SK-N-SH (cell line): Measurements from ENCODE around the gene SCAANT1. TPM values are rescaled to one million over a fixed set of nuclear protein-coding genes. Genes with fewer than 3 reads are reported as not detected.

Experiments used
- CTCF ChIA-PET: fragments of 300-600, 350-600 bp; formaldehyde crosslinking; extraction: SDS; loops from one replicate; lab custom pipeline; 2021; lab: Yijun Ruan, JAX
- POLR2A ChIA-PET: fragments of 350-600 bp; sonication (Branson Sonifier 250); formaldehyde crosslinking; extraction: SDS; loops from one replicate; lab custom pipeline; 2020; ENCODE audit warnings: antibody characterized with exemption, inconsistent platforms; lab: Yijun Ruan, JAX
- DNase-seq: peaks from one replicate; pipeline ENCODE4 v3.0.0; 2012
- H2AFZ ChIP-seq: fragments of 200-600 bp; sonication (generic); 2 replicates; pipeline ENCODE4 v1.8.1; 2016; ENCODE audit warnings: antibody characterized with exemption, mild to moderate bottlenecking, low read depth
- H3F3A ChIP-seq: fragments of 200-600 bp; sonication (generic); replicated peaks from 2 replicates; pipeline ENCODE3; 2016; ENCODE audit warnings: antibody characterized with exemption, mild to moderate bottlenecking; ENCODE audit not compliant: insufficient read depth
- H3K27ac ChIP-seq, 2 experiments: fragments of 200-500 bp in 1 of 2; fragments of 200-600 bp in 1 of 2; sonication (Bioruptor generic) in 1 of 2; sonication (generic), shearing (Covaris generic) in 1 of 2; 2 replicates each; pipeline versions ENCODE4 v1.5.1 to v1.6.1; 2014 to 2016; ENCODE audit warnings: low read depth in 2 of 2, inconsistent platforms in 1 of 2, low read length in 1 of 2, mild to moderate bottlenecking in 1 of 2, mixed read lengths in 1 of 2
- H3K27me3 ChIP-seq: fragments of 200-600 bp; sonication (generic), shearing (Covaris generic); 2 replicates; pipeline ENCODE4 v1.6.1; 2016; ENCODE audit warnings: mixed run types; ENCODE audit not compliant: insufficient read depth
- H3K36me3 ChIP-seq, 2 experiments: fragments of 200-500 bp in 1 of 2; fragments of 200-600 bp in 1 of 2; sonication (Bioruptor generic) in 1 of 2; sonication (generic) in 1 of 2; replicated peaks in 1 of 2; 2 replicates each; pipeline versions ENCODE3 to v1.5.1; 2014 to 2016; ENCODE audit warnings: low read length in 1 of 2, mild to moderate bottlenecking in 1 of 2; ENCODE audit not compliant: insufficient read depth in 2 of 2, control insufficient read depth in 1 of 2
- H3K4me1 ChIP-seq, 2 experiments: fragments of 200-500 bp in 1 of 2; fragments of 200-600 bp in 1 of 2; sonication (Bioruptor generic) in 1 of 2; sonication (generic), shearing (Covaris generic) in 1 of 2; 2 replicates each; pipeline versions ENCODE4 v1.5.1 to v1.6.1; 2014 to 2016; ENCODE audit warnings: low read depth in 1 of 2, low read length in 1 of 2, mixed run types in 1 of 2; ENCODE audit not compliant: insufficient read depth in 2 of 2, control insufficient read depth in 1 of 2
- H3K4me2 ChIP-seq: fragments of 200-600 bp; sonication (generic), shearing (Covaris generic); 2 replicates; pipeline ENCODE4 v1.6.1; 2017; ENCODE audit warnings: mixed run types
- H3K4me3 ChIP-seq, 2 experiments: fragments of 200-500 bp in 1 of 2; fragments of 200-600 bp in 1 of 2; sonication (Bioruptor generic) in 1 of 2; sonication (generic), shearing (Covaris generic) in 1 of 2; 2 replicates each; pipeline versions ENCODE4 v1.5.1 to v1.8.1; 2014 to 2016; ENCODE audit warnings: low read depth in 2 of 2, inconsistent platforms in 1 of 2, low read length in 1 of 2, mild to moderate bottlenecking in 1 of 2, mixed read lengths in 1 of 2, moderate library complexity in 1 of 2
- H3K79me2 ChIP-seq: fragments of 200-600 bp; sonication (generic); 2 replicates; pipeline ENCODE4 v1.8.1; 2017; ENCODE audit warnings: mild to moderate bottlenecking; ENCODE audit not compliant: insufficient read depth
- H3K9ac ChIP-seq: fragments of 200-600 bp; sonication (generic); 2 replicates; pipeline ENCODE4 v1.6.1; 2017; ENCODE audit warnings: mixed run types
- H3K9me2 ChIP-seq: fragments of 200-600 bp; sonication (generic); 2 replicates; pipeline ENCODE4 v1.6.1; 2017; ENCODE audit warnings: mixed run types
- H3K9me3 ChIP-seq: fragments of 200-600 bp; sonication (generic); 2 replicates; pipeline ENCODE4 v1.6.1; 2017; ENCODE audit warnings: mixed run types, mild to moderate bottlenecking, moderate library complexity
- H4K20me1 ChIP-seq: fragments of 200-600 bp; sonication (generic); 2 replicates; pipeline ENCODE4 v1.6.1; 2017; ENCODE audit warnings: mild to moderate bottlenecking, mixed run types; ENCODE audit not compliant: insufficient read depth
- CHD2 ChIP-seq: fragments of 150-350 bp; IDR thresholded peaks from 2 replicates; pipeline ENCODE4 v1.6.1; 2018; ENCODE audit warnings: low read length; ENCODE audit not compliant: partially characterized antibody
- ELF1 ChIP-seq: IDR thresholded peaks from 2 replicates; pipeline ENCODE4 v1.4.0; 2012
- EP300 ChIP-seq, 2 experiments: IDR thresholded peaks; 2 replicates each; pipeline versions ENCODE4 v1.4.0 to v1.6.1; 2012; ENCODE audit warnings: borderline replicate concordance in 1 of 2, low read depth in 1 of 2, low read length in 1 of 2
- FOXJ3 ChIP-seq: sonication (generic); formaldehyde crosslinking; IDR thresholded peaks from 2 replicates; pipeline ENCODE4 v1.5.1; 2020; ENCODE audit warnings: mild to moderate bottlenecking, missing genetic modification reagents
- JUND ChIP-seq: IDR thresholded peaks from 2 replicates; pipeline ENCODE4 v1.4.0; 2012
- MXI1 ChIP-seq: IDR thresholded peaks from 2 replicates; pipeline ENCODE4 v1.6.1; 2012; ENCODE audit warnings: mild to moderate bottlenecking, low read depth, low read length, improper control_type of control experiment
- NFIC ChIP-seq: IDR thresholded peaks from 2 replicates; pipeline ENCODE4 v1.4.0; 2012; ENCODE audit warnings: borderline replicate concordance
- POLR2AphosphoS5 ChIP-seq: IDR thresholded peaks from 2 replicates; pipeline ENCODE4 v1.6.1; 2012; ENCODE audit warnings: low read depth, low read length
- RAD21 ChIP-seq: IDR thresholded peaks from 2 replicates; pipeline ENCODE4 v1.6.1; 2012; ENCODE audit warnings: mild to moderate bottlenecking, low read length
- RCOR1 ChIP-seq: fragments of 150-350 bp; IDR thresholded peaks from 2 replicates; pipeline ENCODE4 v1.6.1; 2017; ENCODE audit warnings: antibody characterized with exemption, low read length
- RXRA ChIP-seq: IDR thresholded peaks from 2 replicates; pipeline ENCODE4 v1.4.0; 2012; ENCODE audit warnings: low read depth, mild to moderate bottlenecking, borderline replicate concordance
- TCF12 ChIP-seq: IDR thresholded peaks from 2 replicates; pipeline ENCODE4 v1.4.0; 2012
- ZBTB33 ChIP-seq: IDR thresholded peaks from 2 replicates; pipeline ENCODE4 v1.4.0; 2012; ENCODE audit warnings: low read depth, borderline replicate concordance
- WGBS: methylation state at CpG from one replicate; pipeline ENCODE4 v1.1.6; 2017; ENCODE audit warnings: low lambda C conversion rate; 5-methylcytosine and 5-hydroxymethylcytosine counted together
- polyA plus RNA-seq, 3 experiments: library from polyadenylated mRNA; depleted of rRNA; stranded (reverse); fragments of >200 nt; gene quantifications; 2 replicates each; pipeline ENCODE4 v1.2.3, GENCODE V29; 2012
- TF ChIP-seq, protein P1 (sequence below): IDR thresholded peaks from 2 replicates; pipeline ENCODE4 v1.6.1; 2012; ENCODE audit warnings: mild to moderate bottlenecking, low read depth, low read length, moderate library complexity

The SCAANT1 gene
- polyA plus RNA-seq, 1 of the 3 experiments (the other 2 are of a cell fraction), result not detected

GRCh38 chr3:63886858-63887257, 25.3 kb downstream of the SCAANT1 start:
- H3K4me1 ChIP-seq, result no peaks in the 10 kb centered on the region; a peak in 1 of 4 replicates
- H3K4me3 ChIP-seq, result no peak overlapping the region
- H3K36me3 ChIP-seq, result peaks cover 0 to 14% of the 10 kb centered on the region in 2 experiments
- TF ChIP-seq ELF1, result no peak
- TF ChIP-seq RCOR1, result no peak
- no peak for TF ChIP-seq ZBTB33
- TF ChIP-seq RXRA, result no peak
- no peak for TF ChIP-seq TCF12
- no peak for TF ChIP-seq JUND
- no peak for TF ChIP-seq EP300 (IDR thresholded peaks at IDR 0.05; ENCODE audit: borderline replicate concordance in 1 of 2, low read depth in 1 of 2, low read length in 1 of 2)
- no peak for TF ChIP-seq CHD2
- TF ChIP-seq FOXJ3, result no peak
- TF ChIP-seq, protein P1, sequence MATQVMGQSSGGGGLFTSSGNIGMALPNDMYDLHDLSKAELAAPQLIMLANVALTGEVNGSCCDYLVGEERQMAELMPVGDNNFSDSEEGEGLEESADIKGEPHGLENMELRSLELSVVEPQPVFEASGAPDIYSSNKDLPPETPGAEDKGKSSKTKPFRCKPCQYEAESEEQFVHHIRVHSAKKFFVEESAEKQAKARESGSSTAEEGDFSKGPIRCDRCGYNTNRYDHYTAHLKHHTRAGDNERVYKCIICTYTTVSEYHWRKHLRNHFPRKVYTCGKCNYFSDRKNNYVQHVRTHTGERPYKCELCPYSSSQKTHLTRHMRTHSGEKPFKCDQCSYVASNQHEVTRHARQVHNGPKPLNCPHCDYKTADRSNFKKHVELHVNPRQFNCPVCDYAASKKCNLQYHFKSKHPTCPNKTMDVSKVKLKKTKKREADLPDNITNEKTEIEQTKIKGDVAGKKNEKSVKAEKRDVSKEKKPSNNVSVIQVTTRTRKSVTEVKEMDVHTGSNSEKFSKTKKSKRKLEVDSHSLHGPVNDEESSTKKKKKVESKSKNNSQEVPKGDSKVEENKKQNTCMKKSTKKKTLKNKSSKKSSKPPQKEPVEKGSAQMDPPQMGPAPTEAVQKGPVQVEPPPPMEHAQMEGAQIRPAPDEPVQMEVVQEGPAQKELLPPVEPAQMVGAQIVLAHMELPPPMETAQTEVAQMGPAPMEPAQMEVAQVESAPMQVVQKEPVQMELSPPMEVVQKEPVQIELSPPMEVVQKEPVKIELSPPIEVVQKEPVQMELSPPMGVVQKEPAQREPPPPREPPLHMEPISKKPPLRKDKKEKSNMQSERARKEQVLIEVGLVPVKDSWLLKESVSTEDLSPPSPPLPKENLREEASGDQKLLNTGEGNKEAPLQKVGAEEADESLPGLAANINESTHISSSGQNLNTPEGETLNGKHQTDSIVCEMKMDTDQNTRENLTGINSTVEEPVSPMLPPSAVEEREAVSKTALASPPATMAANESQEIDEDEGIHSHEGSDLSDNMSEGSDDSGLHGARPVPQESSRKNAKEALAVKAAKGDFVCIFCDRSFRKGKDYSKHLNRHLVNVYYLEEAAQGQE, result no peak
- no peak for TF ChIP-seq RAD21
- 96% methylated on average over 3 of the region's 3 CpGs for WGBS
- H3K9me2 ChIP-seq, result no peaks in the 10 kb centered on the region
- H2AFZ ChIP-seq, result no peak overlapping the region
- peaks cover 56% of the 10 kb centered on the region for H3K79me2 ChIP-seq
- H3F3A ChIP-seq, result no peaks in the 10 kb centered on the region
- H3K4me2 ChIP-seq, result no peak overlapping the region
- peaks cover 28% of the 10 kb centered on the region for H4K20me1 ChIP-seq
- H3K27me3 ChIP-seq, result no peaks in the 10 kb centered on the region
- no peak overlapping the region for H3K27ac ChIP-seq
- no peaks in the 10 kb centered on the region for H3K9me3 ChIP-seq
- DNase-seq, result no peak
- no peak overlapping the region for H3K9ac ChIP-seq
- ChIA-PET CTCF (interaction anchor here (1.0 kb wide), 1 partner anchor 42 kb away, joined by 3 read pairs; no protein-coding TSS in a partner anchor), POLR2A (no interaction called here)

DNA sequence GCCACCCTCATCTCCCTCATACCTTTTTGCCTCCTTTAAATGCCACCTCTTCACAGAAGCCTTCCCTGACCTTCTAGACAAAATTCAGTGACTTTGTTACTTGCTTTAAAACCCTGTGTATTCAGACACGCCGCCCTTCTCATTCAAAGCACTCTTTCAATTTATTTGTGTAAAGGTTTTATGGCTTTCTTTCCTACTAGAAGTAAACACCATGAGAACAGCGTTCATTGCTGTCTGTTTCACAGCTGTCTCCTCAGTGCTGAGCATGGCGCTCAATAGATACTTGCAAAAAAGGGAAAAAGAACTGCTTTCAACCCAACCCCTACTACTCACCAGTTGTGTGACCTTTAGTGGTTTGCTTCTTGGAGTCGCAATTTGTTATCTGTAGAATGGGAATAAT, 31.5 kb downstream of the SCAANT1 start:
- Histone ChIP-seq H3K4me3 (no peak overlapping the region), H3K9ac (no peak overlapping the region), H2AFZ (no peak overlapping the region), H3K9me2 (no peaks in the 10 kb centered on the region), H3F3A (no peaks in the 10 kb centered on the region), H3K79me2 (peaks cover 87% of the 10 kb centered on the region), H3K4me2 (no peak overlapping the region), H3K4me1 (peaks cover 19 to 23% of the 10 kb centered on the region in 2 experiments), H3K27me3 (no peaks in the 10 kb centered on the region), H3K36me3 (peaks cover 0 to 6% of the 10 kb centered on the region in 2 experiments), H3K27ac (no peak overlapping the region), H4K20me1 (peaks cover 67% of the 10 kb centered on the region), H3K9me3 (no peaks in the 10 kb centered on the region)
- CTCF ChIA-PET, result no interaction called here
- POLR2A ChIA-PET, result no interaction called here
- no peak for DNase-seq
- 97% methylated on average over 5 of the region's 5 CpGs for WGBS
- no peak for TF ChIP-seq MXI1
- TF ChIP-seq NFIC, result no peak
- TF ChIP-seq FOXJ3, result no peak
- no peak for TF ChIP-seq POLR2AphosphoS5
- TF ChIP-seq JUND, result no peak
